Measurements from ENCODE around the gene AUTS2. TPM values are rescaled to one million over a fixed set of nuclear protein-coding genes. Genes with fewer than 3 reads are reported as not detected.

AUTS2 gene
- total and polyA plus RNA-seq, 2 donors (not counting 1 experiment from before 2014, with no cell fraction given) = 0.60 to 9.1 TPM

DNA sequence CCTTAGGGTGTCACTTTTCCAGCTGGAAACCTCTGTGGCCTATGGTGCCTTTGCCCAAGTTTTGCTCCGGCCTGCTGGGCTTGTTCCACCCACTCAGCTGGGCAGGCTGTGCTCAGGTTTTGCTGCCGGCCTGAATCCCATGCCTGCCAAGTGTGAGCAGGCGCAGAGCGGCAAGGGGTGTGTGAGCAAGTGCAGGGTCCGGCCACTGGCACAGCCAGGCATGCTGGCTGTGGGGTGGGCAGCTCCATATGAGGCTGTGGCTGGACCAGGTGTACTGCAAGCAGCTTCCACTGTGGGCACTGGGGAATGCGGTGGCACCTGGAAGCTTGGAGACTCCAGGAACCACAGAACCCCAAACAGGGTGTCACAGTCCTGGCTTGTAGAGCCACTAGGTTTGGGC is 92.1 kb downstream of the AUTS2 start:
- no peak overlapping the region for H3K9ac ChIP-seq (ENCODE audit: insufficient read depth, low read length)

DNA sequence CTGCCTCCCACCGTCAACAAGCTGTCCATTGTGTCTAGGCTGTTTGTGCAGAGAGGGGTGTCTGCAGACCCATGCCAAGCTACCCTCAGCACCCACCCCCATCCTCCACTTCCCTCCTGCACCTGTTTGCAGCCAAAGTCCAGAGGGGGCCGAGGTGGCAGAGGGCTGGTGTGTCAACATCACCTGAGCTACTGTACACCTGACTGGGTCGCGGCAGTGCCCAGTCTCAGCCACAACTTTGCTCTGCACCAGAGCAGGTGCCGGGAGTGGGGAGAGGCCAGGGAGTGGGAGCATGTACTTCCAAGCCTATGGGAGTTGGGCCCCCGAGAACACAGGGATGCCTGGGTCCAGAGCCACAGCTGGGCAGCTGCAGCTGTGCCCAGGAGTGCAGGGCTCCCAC is 93.1 kb downstream of the AUTS2 start:
- DNase-seq (ENCODE audit: low read depth in 2 of 2) = no peak
- H3K27me3 ChIP-seq (ENCODE audit: control insufficient read depth, insufficient read depth, low read length) = no peaks in the 10 kb centered on the region
- TF ChIP-seq, protein P1, sequence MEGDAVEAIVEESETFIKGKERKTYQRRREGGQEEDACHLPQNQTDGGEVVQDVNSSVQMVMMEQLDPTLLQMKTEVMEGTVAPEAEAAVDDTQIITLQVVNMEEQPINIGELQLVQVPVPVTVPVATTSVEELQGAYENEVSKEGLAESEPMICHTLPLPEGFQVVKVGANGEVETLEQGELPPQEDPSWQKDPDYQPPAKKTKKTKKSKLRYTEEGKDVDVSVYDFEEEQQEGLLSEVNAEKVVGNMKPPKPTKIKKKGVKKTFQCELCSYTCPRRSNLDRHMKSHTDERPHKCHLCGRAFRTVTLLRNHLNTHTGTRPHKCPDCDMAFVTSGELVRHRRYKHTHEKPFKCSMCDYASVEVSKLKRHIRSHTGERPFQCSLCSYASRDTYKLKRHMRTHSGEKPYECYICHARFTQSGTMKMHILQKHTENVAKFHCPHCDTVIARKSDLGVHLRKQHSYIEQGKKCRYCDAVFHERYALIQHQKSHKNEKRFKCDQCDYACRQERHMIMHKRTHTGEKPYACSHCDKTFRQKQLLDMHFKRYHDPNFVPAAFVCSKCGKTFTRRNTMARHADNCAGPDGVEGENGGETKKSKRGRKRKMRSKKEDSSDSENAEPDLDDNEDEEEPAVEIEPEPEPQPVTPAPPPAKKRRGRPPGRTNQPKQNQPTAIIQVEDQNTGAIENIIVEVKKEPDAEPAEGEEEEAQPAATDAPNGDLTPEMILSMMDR (conservative IDR thresholded peaks at IDR 0.05 in 1 of 2, IDR thresholded peaks at IDR 0.05 in 1 of 2; ENCODE audit: low read depth in 1 of 2, low read length in 2 of 2) = no peak
- no peak for TF ChIP-seq EZH2 (IDR thresholded peaks at IDR 0.05; ENCODE audit: low read length, missing control alignments)

More for the DNA sequence above, 92.1 kb downstream of the AUTS2 start:
- Histone ChIP-seq H3K4me1 (ENCODE audit: control insufficient read depth, extremely low read depth, insufficient read depth, low read length) (no peaks in the 10 kb centered on the region), H2AFZ (ENCODE audit: low read length) (no peak overlapping the region), H3K4me3 (replicated peaks in 1 of 4; ENCODE audit: control extremely low read depth in 1 of 4, insufficient read depth in 1 of 4, low read depth in 3 of 4, low read length in 4 of 4) (no peak overlapping the region), H3K79me2 (ENCODE audit: control insufficient read depth, insufficient read depth, low read length) (no peaks in the 10 kb centered on the region), H3K36me3 (ENCODE audit: control insufficient read depth, insufficient read depth, low read length) (no peaks in the 10 kb centered on the region), H3K27me3 (ENCODE audit: control insufficient read depth, insufficient read depth, low read length) (no peaks in the 10 kb centered on the region), H3K4me2 (ENCODE audit: extremely low read depth, insufficient read depth, low read length) (no peak overlapping the region), H3K27ac (ENCODE audit: insufficient read depth, low read length) (no peak overlapping the region), H3K9me3 (ENCODE audit: control insufficient read depth, insufficient read depth, low read depth, low read length) (no peaks in the 10 kb centered on the region), H4K20me1 (ENCODE audit: control insufficient read depth, extremely low read depth, insufficient read depth, low read length) (no peaks in the 10 kb centered on the region)
- no peak for DNase-seq (ENCODE audit: low read depth in 2 of 2)
- TF ChIP-seq, protein P1 (conservative IDR thresholded peaks at IDR 0.05 in 1 of 2, IDR thresholded peaks at IDR 0.05 in 1 of 2; ENCODE audit: low read depth in 1 of 2, low read length in 2 of 2) = no peak
- TF ChIP-seq EZH2 (IDR thresholded peaks at IDR 0.05; ENCODE audit: low read length, missing control alignments) = no peak

DNA sequence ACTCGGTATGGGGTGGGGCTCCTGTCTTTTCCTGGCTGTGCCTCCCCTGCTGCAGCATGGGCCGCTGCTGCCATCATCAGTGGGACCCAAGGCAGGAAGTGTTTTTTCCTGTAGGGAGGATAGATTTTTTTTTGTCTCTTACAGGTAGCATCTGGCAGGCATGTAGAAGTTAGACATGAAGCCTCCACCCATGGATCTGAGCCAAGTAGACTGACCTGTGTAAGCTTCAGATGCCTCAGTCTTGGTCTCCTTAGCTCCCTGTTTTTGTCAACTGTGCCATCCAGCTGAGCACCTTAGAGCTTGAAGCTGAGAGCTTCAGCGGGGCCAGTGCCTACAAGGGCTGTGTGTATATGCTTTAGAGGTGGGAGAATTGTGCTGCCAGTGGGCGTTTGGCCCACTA is 93.5 kb downstream of the AUTS2 start:
- Histone ChIP-seq H3K9me3 (ENCODE audit: control insufficient read depth, insufficient read depth, low read depth, low read length) (no peaks in the 10 kb centered on the region), H3K27me3 (ENCODE audit: control insufficient read depth, insufficient read depth, low read length) (no peaks in the 10 kb centered on the region), H3K36me3 (ENCODE audit: control insufficient read depth, insufficient read depth, low read length) (no peaks in the 10 kb centered on the region), H3K4me2 (ENCODE audit: extremely low read depth, insufficient read depth, low read length) (no peak overlapping the region), H4K20me1 (ENCODE audit: control insufficient read depth, extremely low read depth, insufficient read depth, low read length) (no peaks in the 10 kb centered on the region), H2AFZ (ENCODE audit: low read length) (no peak overlapping the region), H3K27ac (ENCODE audit: insufficient read depth, low read length) (no peak overlapping the region), H3K4me3 (replicated peaks in 1 of 4; ENCODE audit: control extremely low read depth in 1 of 4, insufficient read depth in 1 of 4, low read depth in 3 of 4, low read length in 4 of 4) (no peak overlapping the region), H3K4me1 (ENCODE audit: control insufficient read depth, extremely low read depth, insufficient read depth, low read length) (no peaks in the 10 kb centered on the region), H3K79me2 (ENCODE audit: control insufficient read depth, insufficient read depth, low read length) (no peaks in the 10 kb centered on the region), H3K9ac (ENCODE audit: insufficient read depth, low read length) (no peak overlapping the region)
- DNase-seq (ENCODE audit: low read depth in 2 of 2) = no peak
- TF ChIP-seq, protein P1 (conservative IDR thresholded peaks at IDR 0.05 in 1 of 2, IDR thresholded peaks at IDR 0.05 in 1 of 2; ENCODE audit: low read depth in 1 of 2, low read length in 2 of 2) = no peak
- TF ChIP-seq EZH2 (IDR thresholded peaks at IDR 0.05; ENCODE audit: low read length, missing control alignments) = no peak

More for the DNA sequence above, 93.1 kb downstream of the AUTS2 start:
- H3K4me2 ChIP-seq (ENCODE audit: extremely low read depth, insufficient read depth, low read length) = no peak overlapping the region
- no peak overlapping the region for H3K4me3 ChIP-seq (replicated peaks in 1 of 4; ENCODE audit: control extremely low read depth in 1 of 4, insufficient read depth in 1 of 4, low read depth in 3 of 4, low read length in 4 of 4)
- H3K27ac ChIP-seq (ENCODE audit: insufficient read depth, low read length) = no peak overlapping the region
- no peak overlapping the region for H2AFZ ChIP-seq (ENCODE audit: low read length)
- no peaks in the 10 kb centered on the region for H3K79me2 ChIP-seq (ENCODE audit: control insufficient read depth, insufficient read depth, low read length)
- no peaks in the 10 kb centered on the region for H3K36me3 ChIP-seq (ENCODE audit: control insufficient read depth, insufficient read depth, low read length)
- H3K4me1 ChIP-seq (ENCODE audit: control insufficient read depth, extremely low read depth, insufficient read depth, low read length) = no peaks in the 10 kb centered on the region
- H3K9me3 ChIP-seq (ENCODE audit: control insufficient read depth, insufficient read depth, low read depth, low read length) = no peaks in the 10 kb centered on the region
- H4K20me1 ChIP-seq (ENCODE audit: control insufficient read depth, extremely low read depth, insufficient read depth, low read length) = no peaks in the 10 kb centered on the region
- H3K9ac ChIP-seq (ENCODE audit: insufficient read depth, low read length) = no peak overlapping the region
